ENCODE results near the gene GALR3. TPM values are rescaled to one million over a fixed set of nuclear protein-coding genes. Genes with fewer than 3 reads are reported as not detected.
"Not testable (repeated sequence)": the region's sequence is repeated elsewhere in the genome, so short reads cannot be mapped to it uniquely, and the experiment has no call there.

GALR3 gene
- total and polyA plus RNA-seq, 10 donors, result not detected

DNA sequence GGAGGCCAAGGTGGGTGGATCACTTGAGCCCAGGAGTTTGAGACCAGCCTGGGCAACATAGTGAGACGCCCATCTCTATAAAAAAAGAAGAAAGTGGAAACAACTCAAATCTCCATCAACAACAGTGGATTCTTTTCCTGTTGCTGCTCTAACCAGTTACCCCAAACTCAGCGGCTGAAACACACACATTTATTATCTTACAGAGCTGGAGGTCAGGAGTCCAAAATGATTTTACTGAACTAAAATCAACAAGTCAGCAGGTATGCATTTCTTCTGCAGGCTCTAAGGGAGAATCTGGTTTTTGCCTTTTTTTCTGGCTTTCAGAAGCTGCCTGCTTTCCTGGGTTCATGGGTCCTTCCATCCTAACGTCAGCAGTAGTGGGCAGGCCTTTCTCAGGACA, 27.1 kb upstream of the GALR3 start:
- Histone ChIP-seq H3K27me3 (replicated peaks in 1 of 7) (peaks cover 0 to 2% (median 0%) of the 10 kb centered on the region in 7 donors), H3K27ac (no peak overlapping the region)

GRCh38 chr22:37797259-37797658, 25.9 kb upstream of the GALR3 start:
- H3K4me3 ChIP-seq; H3K27ac ChIP-seq; H3K4me1 ChIP-seq; H3K36me3 ChIP-seq; H3K9me3 ChIP-seq; DNase-seq; intact Hi-C loops (cut with DNase I; ENCODE audit: low total_unique reads): not testable (repeated sequence)
- H3K27me3 ChIP-seq (replicated peaks in 1 of 7), result peaks cover 0 to 14% (median 2%) of the 10 kb centered on the region in 7 donors
- 89 to 95% (median 91%) methylated on average over 7 of the region's 7 CpGs for WGBS, 5 donors

More for the DNA sequence above, 27.1 kb upstream of the GALR3 start:
- H3K36me3 ChIP-seq, result no peaks in the 10 kb centered on the region
- intact Hi-C loops (cut with DNase I; ENCODE audit: low total_unique reads), result no loop called here
- TF ChIP-seq CTCF (IDR thresholded peaks at IDR 0.05 in 8 of 11, conservative IDR thresholded peaks at IDR 0.05 in 3 of 11), result no peak
- TF ChIP-seq POLR2A (IDR thresholded peaks at IDR 0.05), result no peak
- no peak for TF ChIP-seq POLR2AphosphoS5 (IDR thresholded peaks at IDR 0.05)
- no peaks in the 10 kb centered on the region for H3K9me3 ChIP-seq
- no peak for DNase-seq
- no peak overlapping the region for H3K4me3 ChIP-seq
- 64 to 95% (median 78%) methylated on average over 3 of the region's 3 CpGs for WGBS, 5 donors
- peaks cover 0 to 4% (median 0%) of the 10 kb centered on the region in 6 donors for H3K4me1 ChIP-seq

DNA sequence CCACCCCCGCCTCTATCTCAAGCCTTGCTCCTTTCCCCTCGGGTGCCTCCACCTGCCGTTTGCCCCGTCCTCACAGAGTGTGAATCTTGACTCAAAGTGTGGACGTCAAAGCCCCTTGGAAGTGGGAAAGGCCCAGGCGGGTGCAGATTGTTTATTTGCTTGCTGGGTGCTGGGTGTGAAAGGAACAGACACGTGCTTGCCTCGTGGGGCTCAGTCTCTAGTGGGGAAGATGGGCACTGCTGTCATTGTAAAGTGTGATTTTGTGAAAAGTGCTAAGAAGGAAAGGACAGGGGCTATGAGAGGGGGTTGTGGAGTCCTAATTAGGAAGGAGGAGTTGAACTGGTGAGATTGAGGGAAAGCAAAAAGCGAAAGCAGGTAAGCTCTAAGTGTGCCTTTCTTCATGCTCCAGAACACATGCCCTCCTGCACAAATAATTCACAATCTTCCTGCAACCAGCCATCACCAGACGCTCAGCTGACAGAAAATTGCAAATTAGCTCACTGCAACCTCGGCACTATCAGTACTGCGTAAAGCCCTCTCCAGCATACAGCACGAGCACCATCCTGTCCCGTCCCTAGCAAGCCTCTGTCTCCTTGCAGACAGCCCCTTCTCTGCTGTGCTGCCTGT, 25.2 kb upstream of the GALR3 start:
- WGBS, 5 donors, result 56 to 67% (median 61%) methylated on average over 14 of the region's 14 CpGs
- TF ChIP-seq POLR2A (IDR thresholded peaks at IDR 0.05) (no peak), CTCF (IDR thresholded peaks at IDR 0.05 in 8 of 11, conservative IDR thresholded peaks at IDR 0.05 in 3 of 11) (no peak), POLR2AphosphoS5 (IDR thresholded peaks at IDR 0.05) (no peak)
- Histone ChIP-seq H3K4me3 (no peak overlapping the region), H3K36me3 (no peaks in the 10 kb centered on the region), H3K27ac (no peak overlapping the region), H3K9me3 (no peaks in the 10 kb centered on the region), H3K4me1 (peaks cover 0 to 12% (median 11%) of the 10 kb centered on the region in 6 donors), H3K27me3 (replicated peaks in 1 of 7) (peaks cover 0 to 21% (median 9%) of the 10 kb centered on the region in 7 donors)
- no peak for DNase-seq
- intact Hi-C loops (cut with DNase I; ENCODE audit: low total_unique reads), result no loop called here

GRCh38 chr22:37799979-37800378, 23.2 kb upstream of the GALR3 start:
- H3K4me3 ChIP-seq; H3K9me3 ChIP-seq; DNase-seq; H3K27ac ChIP-seq; H3K36me3 ChIP-seq; intact Hi-C loops (cut with DNase I; ENCODE audit: low total_unique reads): not testable (repeated sequence)
- Histone ChIP-seq H3K4me1 (peaks cover 0 to 32% (median 27%) of the 10 kb centered on the region in 6 donors), H3K27me3 (replicated peaks in 1 of 7) (peaks cover 0 to 41% (median 22%) of the 10 kb centered on the region in 7 donors)
- WGBS, 5 donors, result 74 to 88% (median 81%) methylated on average over 9 of the region's 9 CpGs

- H3K27me3 ChIP-seq (replicated peaks in 1 of 7), result peaks cover 0 to 61% (median 31%) of the 10 kb centered on the region in 7 donors
- H3K4me3 ChIP-seq, result peak overlapping the region; percentile 37 to 74 (median 46)
- H3K36me3 ChIP-seq, result no peaks in the 10 kb centered on the region
- H3K4me1 ChIP-seq, result peaks cover 8 to 51% (median 45%) of the 10 kb centered on the region in 6 donors
- no peak overlapping the region for H3K27ac ChIP-seq
- DNase-seq, result no peak
- H3K9me3 ChIP-seq, result no peaks in the 10 kb centered on the region
- TF ChIP-seq CTCF (IDR thresholded peaks at IDR 0.05 in 8 of 11, conservative IDR thresholded peaks at IDR 0.05 in 3 of 11) (no peak), POLR2AphosphoS5 (IDR thresholded peaks at IDR 0.05) (no peak), POLR2A (IDR thresholded peaks at IDR 0.05) (no peak)
- 4 to 10% (median 5%) methylated on average over 11 to 13 of the region's 13 CpGs for WGBS, 5 donors
- intact Hi-C loops (cut with DNase I; ENCODE audit: low total_unique reads), result no loop called here
Observed at GRCh38 chr22:37801946-37802309, 21.3 kb upstream of the GALR3 start.

Measured in spleen (tissue), 11 donors.